A673 (cell line): ENCODE results near the gene ISG15. TPM values are rescaled to one million over a fixed set of nuclear protein-coding genes. Genes with fewer than 3 reads are reported as not detected.

Source experiments
- BruUV-seq: library from RNA; stranded (reverse); fragments of 400-500 nt; replicated peaks from 2 replicates; lab custom pipeline; 2021; lab: Mats Ljungman, UMichigan
- CTCF ChIA-PET: fragments of 300-600 bp; sonication (Branson Sonifier 250); formaldehyde crosslinking; loops from one replicate; lab custom pipeline; 2022; ENCODE audit warnings: antibody characterized with exemption; lab: Charles Lee
- POLR2A ChIA-PET: fragments of 300-600 bp; sonication (Branson Sonifier 250); formaldehyde crosslinking; loops from one replicate; lab custom pipeline; 2022; ENCODE audit warnings: antibody characterized with exemption; ENCODE audit not compliant: low non-redundant PET; lab: Charles Lee
- DNase-seq: peaks from one replicate; pipeline ENCODE4 v3.0.0-alpha.2; 2015; ENCODE audit warnings: low spot score
- H3K27ac ChIP-seq: fragments of 200-600 bp; sonication (generic); 2 replicates; pipeline ENCODE4 v1.5.1; 2016; ENCODE audit warnings: mixed run types, low read depth, mild to moderate bottlenecking, mixed read lengths, antibody characterized with exemption, low read length; ENCODE audit not compliant: poor library complexity, severe bottlenecking
- H3K27me3 ChIP-seq: fragments of 200-600 bp; sonication (generic); replicated peaks from 2 replicates; pipeline ENCODE4 v1.6.1; 2017; ENCODE audit warnings: mixed run types, low read depth, mild to moderate bottlenecking, mixed read lengths, antibody characterized with exemption, low read length; ENCODE audit not compliant: insufficient read depth, poor library complexity
- H3K36me3 ChIP-seq: fragments of 200-600 bp; sonication (generic); 2 replicates; pipeline ENCODE4 v1.6.1; 2016; ENCODE audit warnings: mixed run types, mild to moderate bottlenecking, mixed read lengths, antibody characterized with exemption, low read length; ENCODE audit not compliant: insufficient read depth, poor library complexity, severe bottlenecking
- H3K4me1 ChIP-seq: fragments of 200-600 bp; sonication (generic); 2 replicates; pipeline ENCODE4 v1.6.1; 2017; ENCODE audit warnings: mixed run types, mild to moderate bottlenecking, mixed read lengths, antibody characterized with exemption, low read length; ENCODE audit not compliant: insufficient read depth, poor library complexity, severe bottlenecking
- H3K4me3 ChIP-seq: fragments of 200-600 bp; sonication (generic); 2 replicates; pipeline ENCODE4 v1.5.1; 2016; ENCODE audit warnings: low read depth, mixed run types, mild to moderate bottlenecking, mixed read lengths, low read length; ENCODE audit not compliant: poor library complexity, severe bottlenecking
- H3K9me3 ChIP-seq: fragments of 200-600 bp; sonication (generic); 2 replicates; pipeline ENCODE4 v1.6.1; 2016; ENCODE audit warnings: mixed run types, low read depth, mild to moderate bottlenecking, mixed read lengths, antibody characterized with exemption, low read length; ENCODE audit not compliant: poor library complexity, severe bottlenecking
- EZH2 ChIP-seq: fragments of 200-600 bp; sonication (generic); IDR thresholded peaks from 2 replicates; pipeline ENCODE4 v1.6.1; 2017; ENCODE audit warnings: borderline replicate concordance, low read depth, mild to moderate bottlenecking, mixed read lengths, antibody characterized with exemption, low read length; ENCODE audit not compliant: poor library complexity, severe bottlenecking
- intact Hi-C: fragments of 100-400 bp; cut with micrococcal nuclease; formaldehyde crosslinking; loops from one replicate; pipeline ENCODE4 v1.10.0; 2022; ENCODE audit not compliant: unreplicated experiment
- total RNA-seq: library from RNA; stranded (reverse); gene quantifications from 2 replicates; pipeline ENCODE4 v1.2.3, GENCODE V29; 2021
- TF ChIP-seq, protein P1 (sequence below): fragments of 300-800, 200-600 bp; sonication (generic); conservative IDR thresholded peaks from 2 replicates; pipeline ENCODE4 v1.5.1; 2017; ENCODE audit warnings: low read depth, mild to moderate bottlenecking, antibody characterized with exemption, low read length, moderate library complexity, mixed read lengths

ISG15 gene
- total RNA-seq, 1 experiment from 2014 or later, result 45.3 TPM

DNA sequence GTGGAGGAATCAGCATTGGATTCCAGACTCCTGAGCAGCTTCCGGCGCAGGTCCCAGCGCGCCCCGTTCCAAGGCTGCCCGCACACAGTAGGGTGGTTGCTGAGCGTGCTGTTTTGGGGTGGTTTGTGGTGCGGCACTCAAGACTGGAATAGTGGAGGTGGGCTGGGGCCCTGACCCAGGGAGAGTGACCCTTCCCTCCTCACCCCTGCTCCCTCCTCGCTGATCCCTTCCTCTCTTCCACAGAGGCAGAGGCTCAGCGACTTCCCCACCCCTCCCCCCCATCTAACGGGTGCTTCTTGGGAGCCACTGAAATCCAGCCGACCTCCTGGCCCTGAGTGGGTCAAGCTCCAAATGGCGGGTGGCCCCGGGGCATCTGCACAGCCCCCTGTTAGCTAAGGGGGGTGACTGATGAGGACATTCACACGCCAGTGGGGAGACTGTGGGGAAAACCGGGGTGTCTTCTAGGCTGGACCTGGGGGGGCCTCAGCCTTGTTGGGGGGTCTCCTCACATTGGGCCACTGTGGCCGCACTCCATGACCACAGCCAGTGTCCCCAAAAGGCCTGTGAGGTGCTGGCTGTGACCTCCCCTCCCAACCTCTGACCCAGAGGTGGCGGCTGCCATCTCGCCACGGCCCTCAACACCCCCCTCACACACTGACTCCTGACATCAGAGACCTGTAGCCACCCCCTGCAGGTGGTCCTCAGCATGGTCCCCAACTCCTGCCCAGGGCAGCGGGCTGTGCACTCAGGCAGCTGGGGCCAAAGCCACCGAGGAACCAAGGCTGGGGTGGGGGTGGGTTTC is 9.5 kb upstream of the ISG15 start:
- Histone ChIP-seq H3K27ac (no peak overlapping the region), H3K4me3 (no peak overlapping the region), H3K9me3 (no peaks in the 10 kb centered on the region), H3K36me3 (no peaks in the 10 kb centered on the region), H3K4me1 (peaks cover 18% of the 10 kb centered on the region), H3K27me3 (no peaks in the 10 kb centered on the region)
- BruUV-seq, result no TSS peak
- CTCF ChIA-PET, result interaction anchor here (1.5 to 3.0 kb wide), 2 partner anchors 10 kb away, joined by 3 to 14 read pairs; partner anchors contain the start of gene ISG15
- TF ChIP-seq, protein P1, sequence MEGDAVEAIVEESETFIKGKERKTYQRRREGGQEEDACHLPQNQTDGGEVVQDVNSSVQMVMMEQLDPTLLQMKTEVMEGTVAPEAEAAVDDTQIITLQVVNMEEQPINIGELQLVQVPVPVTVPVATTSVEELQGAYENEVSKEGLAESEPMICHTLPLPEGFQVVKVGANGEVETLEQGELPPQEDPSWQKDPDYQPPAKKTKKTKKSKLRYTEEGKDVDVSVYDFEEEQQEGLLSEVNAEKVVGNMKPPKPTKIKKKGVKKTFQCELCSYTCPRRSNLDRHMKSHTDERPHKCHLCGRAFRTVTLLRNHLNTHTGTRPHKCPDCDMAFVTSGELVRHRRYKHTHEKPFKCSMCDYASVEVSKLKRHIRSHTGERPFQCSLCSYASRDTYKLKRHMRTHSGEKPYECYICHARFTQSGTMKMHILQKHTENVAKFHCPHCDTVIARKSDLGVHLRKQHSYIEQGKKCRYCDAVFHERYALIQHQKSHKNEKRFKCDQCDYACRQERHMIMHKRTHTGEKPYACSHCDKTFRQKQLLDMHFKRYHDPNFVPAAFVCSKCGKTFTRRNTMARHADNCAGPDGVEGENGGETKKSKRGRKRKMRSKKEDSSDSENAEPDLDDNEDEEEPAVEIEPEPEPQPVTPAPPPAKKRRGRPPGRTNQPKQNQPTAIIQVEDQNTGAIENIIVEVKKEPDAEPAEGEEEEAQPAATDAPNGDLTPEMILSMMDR, result no peak
- no peak for TF ChIP-seq EZH2
- no peak for DNase-seq
- POLR2A ChIA-PET, result interaction anchor here (0.6 kb wide), 1 partner anchor 25 kb away, joined by 5 read pairs; no protein-coding TSS in a partner anchor
- intact Hi-C loops, result loop anchor here (5.0 kb wide), 1 partner anchor 58 kb away; no protein-coding TSS in a partner anchor

DNA sequence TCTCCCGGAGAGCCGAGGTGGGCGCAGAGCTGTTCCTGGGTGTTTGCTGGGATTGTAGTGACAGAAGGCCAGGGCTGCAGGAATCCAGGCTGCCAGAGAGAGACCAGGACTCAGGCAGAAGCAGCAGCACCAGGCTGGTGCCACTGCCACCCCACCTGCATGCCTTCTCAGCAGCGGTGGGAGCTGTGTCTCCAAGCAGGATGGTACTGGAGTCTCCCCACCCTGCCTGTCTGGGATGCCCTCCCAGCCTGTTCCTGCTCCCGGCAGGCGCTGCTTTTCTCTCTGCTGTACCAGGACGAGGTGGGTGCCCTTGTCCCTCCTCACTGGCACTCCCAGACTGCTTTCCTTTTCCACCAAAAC is 8.9 kb upstream of the ISG15 start:
- BruUV-seq, result no TSS peak
- CTCF ChIA-PET, result interaction anchor here (1.5 kb wide), 1 partner anchor 10 kb away, joined by 3 read pairs; no protein-coding TSS in a partner anchor
- Histone ChIP-seq H3K36me3 (no peaks in the 10 kb centered on the region), H3K27me3 (no peaks in the 10 kb centered on the region), H3K4me3 (no peak overlapping the region), H3K4me1 (peaks cover 18% of the 10 kb centered on the region), H3K9me3 (no peaks in the 10 kb centered on the region), H3K27ac (peak overlapping the region; percentile 30)
- no peak for DNase-seq
- TF ChIP-seq EZH2, result no peak
- TF ChIP-seq, protein P1, result no peak
- POLR2A ChIA-PET, result no interaction called here
- intact Hi-C loops, result loop anchor here (5.0 kb wide), 1 partner anchor 58 kb away; no protein-coding TSS in a partner anchor

DNA sequence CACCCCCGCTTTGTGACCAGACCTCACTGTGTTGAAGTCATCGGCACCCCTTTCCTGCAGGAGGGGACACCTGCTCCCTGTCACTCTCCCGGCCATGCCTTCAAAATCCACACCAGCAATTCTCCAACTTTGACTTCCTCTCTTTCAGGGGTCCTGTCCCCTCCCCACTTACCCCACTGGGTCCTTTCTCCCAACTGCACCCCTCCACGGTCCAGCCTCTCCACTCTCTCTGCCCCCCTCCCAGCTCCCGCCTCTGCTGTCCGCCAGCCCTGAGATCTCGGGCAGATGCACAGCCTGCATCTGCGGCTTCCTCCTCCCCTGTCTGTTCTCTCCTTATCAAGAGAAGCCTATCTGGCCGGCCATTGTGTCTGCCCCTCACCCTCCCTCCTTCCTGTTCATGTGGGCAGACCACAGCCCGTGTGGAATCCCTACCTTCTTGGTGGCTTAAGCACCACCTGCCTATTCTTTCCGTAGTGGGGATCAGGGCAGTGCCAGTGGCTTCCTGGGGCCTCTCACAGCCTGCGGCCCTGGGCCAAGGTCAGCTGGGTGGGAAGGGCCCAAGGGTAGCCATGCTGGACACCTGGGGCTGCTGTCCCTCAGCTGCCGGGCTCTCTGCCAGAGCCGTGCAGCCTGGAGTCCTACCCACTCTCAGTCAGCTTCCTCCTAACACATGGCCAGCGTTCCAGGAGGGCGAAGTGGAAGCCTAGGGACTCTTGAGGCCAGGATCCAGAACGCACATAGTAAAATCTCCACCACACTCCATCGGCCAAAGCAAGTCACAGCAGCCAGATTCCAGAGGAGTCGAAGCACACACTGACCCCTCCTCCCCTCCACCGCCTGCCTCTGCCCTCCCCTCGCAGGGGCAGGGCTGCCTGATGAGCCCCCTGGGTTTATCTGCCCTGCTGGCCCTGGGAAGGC is 8.3 kb upstream of the ISG15 start:
- Histone ChIP-seq H3K4me1 (peaks cover 18% of the 10 kb centered on the region), H3K27me3 (no peaks in the 10 kb centered on the region), H3K27ac (peak overlapping the region; percentile 30), H3K9me3 (no peaks in the 10 kb centered on the region), H3K4me3 (no peak overlapping the region), H3K36me3 (no peaks in the 10 kb centered on the region)
- intact Hi-C loops, result loop anchor here (5.0 kb wide), 1 partner anchor 57 kb away; no protein-coding TSS in a partner anchor
- CTCF ChIA-PET, result interaction anchor here (1.5 kb wide), 1 partner anchor 9 kb away, joined by 3 read pairs; no protein-coding TSS in a partner anchor
- POLR2A ChIA-PET, result no interaction called here
- DNase-seq, result no peak
- BruUV-seq, result no TSS peak
- TF ChIP-seq, protein P1, result no peak
- no peak for TF ChIP-seq EZH2
